Fibroblast of the aortic adventitia (primary cell): ENCODE data around the gene CNNM3. TPM values are rescaled to one million over a fixed set of nuclear protein-coding genes. Genes with fewer than 3 reads are reported as not detected.
"Not testable (repeated sequence)": the region's sequence is repeated elsewhere in the genome, so short reads cannot be mapped to it uniquely, and the experiment has no call there.

ENCODE experiments used
- DNase-seq: peaks from one replicate; pipeline ENCODE4 v3.0.0-alpha.2; 2010; ENCODE audit warnings: low read depth
- H3K4me3 ChIP-seq: 2 replicates; pipeline ENCODE4 v1.5.1; 2011; ENCODE audit warnings: low read depth, mild to moderate bottlenecking, control low read depth, low read length, moderate library complexity
- CTCF ChIP-seq: IDR thresholded peaks from 2 replicates; pipeline ENCODE4 v1.5.1; 2011; ENCODE audit warnings: mild to moderate bottlenecking, low read length, control low read depth, inconsistent platforms; ENCODE audit not compliant: insufficient read depth
- total RNA-seq: library from RNA; depleted of rRNA; stranded (reverse); fragments of >200 nt; gene quantifications from 2 replicates; pipeline ENCODE4 v1.2.3, GENCODE V29; 2012; ENCODE audit warnings: low replicate concordance

CNNM3 gene
- total RNA-seq, 1 donor = 6.9 TPM

DNA sequence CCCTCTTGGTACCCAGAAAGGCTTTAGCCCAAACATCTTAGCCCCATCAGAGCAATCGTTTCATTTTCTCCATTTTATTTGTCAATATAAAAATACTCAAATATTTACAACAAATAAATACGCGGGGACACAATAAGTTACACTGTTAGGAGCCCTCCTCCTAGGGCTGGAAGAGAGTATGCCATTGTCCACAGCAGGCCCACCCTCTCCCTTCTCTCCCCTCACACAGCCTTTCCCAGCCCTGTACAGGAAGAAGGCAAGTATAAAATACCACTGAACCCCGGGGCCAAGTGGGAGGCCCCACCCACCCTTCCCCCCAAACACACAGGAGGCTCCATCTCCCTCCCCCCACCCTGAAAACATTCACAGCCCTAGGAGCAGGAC, 43.6 kb downstream of the CNNM3 start:
- TF ChIP-seq CTCF = no peak
- DNase-seq = no peak
- no peak overlapping the region for H3K4me3 ChIP-seq

DNA sequence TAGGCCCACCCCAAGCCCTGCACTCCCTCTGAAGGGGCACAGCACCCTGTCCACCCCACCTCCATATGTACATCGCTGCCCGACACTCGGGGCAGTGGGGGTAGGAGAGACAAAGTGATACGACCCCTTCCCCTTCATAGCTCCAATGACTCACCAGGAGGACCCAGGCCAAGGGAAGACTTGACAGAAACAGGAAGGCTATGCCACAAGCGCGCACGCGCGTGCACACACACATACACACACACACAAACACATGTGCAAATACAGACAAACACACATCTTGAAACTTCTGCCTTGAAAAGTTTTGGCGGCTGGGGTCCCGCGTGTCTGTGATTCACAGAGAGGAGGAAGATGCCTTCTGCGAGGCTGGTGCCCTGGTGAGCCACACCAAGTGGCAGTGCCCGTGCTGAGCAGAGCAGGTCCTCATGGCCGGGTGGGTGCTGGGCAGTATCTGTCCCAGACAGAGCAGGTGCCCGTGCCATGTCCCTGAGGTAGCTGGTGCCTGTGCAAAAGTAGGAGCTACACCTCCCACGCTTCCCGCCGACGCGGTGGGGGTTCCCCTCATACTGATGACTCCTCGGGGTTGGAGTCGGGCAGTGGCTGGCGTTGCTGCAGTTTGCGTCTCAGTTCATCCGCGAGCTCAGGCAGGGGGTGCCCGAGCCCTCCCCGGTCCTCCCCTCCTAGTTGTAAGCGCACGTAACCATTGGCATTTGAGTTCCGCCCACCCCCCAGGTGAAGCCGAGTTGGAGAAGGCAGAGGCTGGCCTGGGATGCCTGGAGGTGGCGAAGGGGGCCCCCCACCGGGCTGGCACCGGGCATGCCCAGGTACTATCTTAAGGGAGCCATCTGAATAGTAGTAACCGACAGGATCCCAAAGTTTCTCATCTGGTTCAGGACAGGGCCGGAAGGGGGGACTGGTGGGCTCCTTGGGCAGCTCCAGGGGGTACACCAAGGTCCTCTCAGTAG, 44.3 kb downstream of the CNNM3 start:
- no peak for DNase-seq
- no peak for TF ChIP-seq CTCF
- H3K4me3 ChIP-seq = no peak overlapping the region

DNA sequence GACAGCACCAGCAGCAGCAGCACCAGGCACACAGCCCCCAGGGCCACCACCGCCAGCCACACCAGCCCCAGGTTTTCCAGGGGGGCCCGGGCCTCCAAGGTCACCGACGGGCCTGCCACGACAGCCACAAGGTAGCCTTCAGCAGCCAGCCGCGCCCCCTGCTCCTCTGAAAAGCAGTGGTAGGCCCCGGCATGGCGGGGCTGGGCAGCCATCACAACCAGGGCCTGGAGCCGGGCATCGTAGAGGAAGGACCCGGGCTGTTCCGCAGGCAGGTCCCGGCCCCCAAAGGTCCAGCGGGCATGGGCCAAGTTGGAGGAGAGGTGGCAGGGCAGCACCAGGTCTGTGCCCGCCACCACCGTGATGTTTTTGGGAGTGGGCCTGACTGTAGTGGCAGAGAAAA, 45.0 kb downstream of the CNNM3 start:
- DNase-seq = no peak
- no peak overlapping the region for H3K4me3 ChIP-seq
- TF ChIP-seq CTCF = no peak

DNA sequence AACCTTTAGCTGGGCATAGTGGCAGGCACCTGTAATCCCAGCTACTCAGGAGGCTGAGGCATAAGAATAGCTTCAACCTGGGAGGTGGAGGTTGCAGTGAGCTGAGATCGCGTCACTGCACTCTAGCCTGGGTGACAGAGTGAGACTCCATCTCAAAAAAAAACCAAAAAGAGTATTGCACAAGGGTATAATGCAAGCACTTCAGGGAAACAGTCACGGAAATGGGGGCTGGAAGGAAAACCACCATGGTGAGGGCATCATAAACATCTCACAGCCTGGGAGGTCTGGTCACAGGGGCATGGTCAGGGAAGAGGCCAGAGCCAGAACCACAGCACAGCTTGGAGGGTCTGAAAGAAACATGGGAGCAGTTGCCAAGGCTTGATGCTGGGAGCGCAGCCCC, 47.0 kb downstream of the CNNM3 start:
- not testable (repeated sequence) for DNase-seq, H3K4me3 ChIP-seq

DNA sequence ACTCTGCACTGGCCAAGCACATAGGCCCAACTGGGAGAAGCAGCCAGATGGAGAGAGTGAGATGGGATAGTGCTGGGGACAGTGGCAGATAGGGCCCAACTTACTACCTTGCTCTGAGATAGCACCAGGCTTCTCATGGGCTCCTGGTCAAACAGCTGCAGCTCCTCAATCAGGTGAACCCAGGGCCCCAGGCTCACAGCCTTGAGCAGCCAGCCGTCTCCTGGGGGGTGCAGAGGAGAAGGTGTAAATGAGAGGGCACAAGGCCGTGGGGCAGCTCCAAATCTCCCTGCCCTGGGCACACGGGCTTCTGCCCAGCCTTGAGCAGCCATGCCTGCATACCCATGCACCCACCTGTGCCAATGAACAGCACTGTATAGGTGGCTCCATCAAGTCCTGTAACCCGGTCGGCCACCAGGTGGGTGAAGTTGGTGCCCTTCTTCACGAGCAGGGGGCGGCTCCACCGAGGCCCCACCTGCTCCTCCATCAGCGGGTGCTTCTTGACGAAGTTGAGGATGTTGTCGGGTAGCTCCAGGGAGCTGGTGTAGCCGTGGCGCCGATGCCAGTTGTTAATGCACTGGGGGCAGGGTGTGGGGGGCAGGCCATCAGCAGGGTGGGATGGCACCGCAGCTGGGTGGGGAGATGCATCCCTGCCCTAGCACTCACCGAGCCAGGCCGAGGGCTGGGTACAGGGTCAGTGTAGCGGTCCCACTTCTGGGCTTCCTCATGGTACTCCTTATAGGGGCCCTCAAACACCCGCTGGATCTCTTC, 47.7 kb downstream of the CNNM3 start:
- no peak overlapping the region for H3K4me3 ChIP-seq
- DNase-seq = no peak
- TF ChIP-seq CTCF = no peak

DNA sequence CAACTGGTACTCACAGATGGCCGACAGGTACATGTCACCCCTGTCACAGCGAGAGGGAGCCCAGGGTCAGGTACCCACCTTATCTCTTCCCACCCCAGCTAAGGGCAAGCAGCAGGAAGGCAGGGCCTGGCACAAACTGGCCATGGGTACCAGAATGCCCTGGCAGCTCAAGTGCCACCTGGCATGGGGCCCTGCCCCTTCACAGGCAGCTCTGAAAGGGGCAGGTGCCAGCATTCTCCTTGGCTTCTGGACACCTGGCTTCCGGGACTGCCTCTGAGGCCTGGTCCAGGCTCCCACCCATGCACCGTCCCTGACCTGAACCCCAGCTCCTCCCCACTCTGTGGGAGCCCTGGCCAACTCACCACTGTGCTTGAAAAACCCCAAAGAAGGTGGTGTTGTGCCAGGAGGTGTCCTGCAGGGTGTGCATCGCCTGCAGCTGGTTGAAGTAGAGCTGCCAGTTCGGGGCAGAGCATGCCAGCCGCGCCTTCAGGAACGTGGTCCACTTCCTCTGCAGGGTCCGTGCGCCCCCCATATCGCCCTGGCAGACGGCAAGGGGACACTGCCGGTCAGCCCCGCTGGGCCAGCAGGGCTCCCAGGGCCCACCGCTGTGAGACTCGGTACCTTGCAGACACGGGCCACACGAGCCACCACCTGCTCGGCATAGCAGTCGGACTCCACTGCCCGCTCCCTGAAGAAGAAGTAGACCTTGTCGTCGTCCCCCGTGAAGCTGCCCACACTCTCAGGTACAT, 48.4 kb downstream of the CNNM3 start:
- H3K4me3 ChIP-seq = no peak overlapping the region
- TF ChIP-seq CTCF = no peak
- DNase-seq = no peak

DNA sequence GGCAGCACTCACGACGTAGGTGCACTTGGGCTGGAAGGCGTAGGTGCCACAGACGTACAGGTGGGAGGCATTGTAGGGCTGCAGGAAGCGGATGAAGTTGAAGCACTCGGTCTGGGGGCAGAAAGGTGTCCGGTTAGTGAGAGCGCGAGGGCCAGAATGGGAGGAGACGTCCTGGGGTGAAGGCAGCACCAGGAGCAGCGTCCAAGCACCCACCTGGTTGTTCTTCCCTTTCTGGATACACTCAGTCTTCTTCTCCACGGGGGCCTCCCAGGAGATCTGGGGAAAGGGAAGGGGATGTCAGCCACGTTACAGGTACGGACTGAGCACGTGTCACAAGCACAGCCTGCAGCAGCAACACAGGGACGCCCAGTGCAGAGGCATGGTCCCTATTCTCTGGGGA, 49.6 kb downstream of the CNNM3 start:
- no peak for DNase-seq
- no peak overlapping the region for H3K4me3 ChIP-seq
- TF ChIP-seq CTCF = no peak
